HG02943 (cell line): ENCODE results near the gene DLG2.

Source experiments
- ATAC-seq: cut with Tn5 transposase; IDR thresholded peaks from one replicate; pipeline ENCODE4 v1.9.1; 2021; ENCODE audit warnings: mild to moderate bottlenecking, low read depth, moderate library complexity; ENCODE audit not compliant: unreplicated experiment

The DLG2 gene

GRCh38 chr11:83728281-83728680 lies 1898.9 kb downstream of the DLG2 start:
- no peak for ATAC-seq

GRCh38 chr11:83727251-83727650 lies 1899.9 kb downstream of the DLG2 start:
- no peak for ATAC-seq

- no peak for ATAC-seq
Measured at GRCh38 chr11:83726316-83726715, 1900.8 kb downstream of the DLG2 start.

- no peak for ATAC-seq
Measured at GRCh38 chr11:83725728-83726127, 1901.4 kb downstream of the DLG2 start.

GRCh38 chr11:83725269-83725560 lies 1901.9 kb downstream of the DLG2 start:
- ATAC-seq = no peak

GRCh38 chr11:83723999-83724398 lies 1903.1 kb downstream of the DLG2 start:
- no peak for ATAC-seq

- ATAC-seq = no peak
Measured at GRCh38 chr11:83722392-83723119, 1904.6 kb downstream of the DLG2 start.

- ATAC-seq = no peak
Measured at GRCh38 chr11:83721263-83721662, 1905.9 kb downstream of the DLG2 start.

- ATAC-seq = no peak
Measured at GRCh38 chr11:83720675-83721074, 1906.5 kb downstream of the DLG2 start.

- no peak for ATAC-seq
Measured at GRCh38 chr11:83717537-83717936, 1909.6 kb downstream of the DLG2 start.

GRCh38 chr11:83715927-83716535 lies 1911.1 kb downstream of the DLG2 start:
- no peak for ATAC-seq

- ATAC-seq = no peak
Measured at GRCh38 chr11:83713708-83714107, 1913.4 kb downstream of the DLG2 start.

- ATAC-seq = no peak
Measured at GRCh38 chr11:83711106-83711527, 1916.0 kb downstream of the DLG2 start.

- no peak for ATAC-seq
Measured at GRCh38 chr11:83709434-83709833, 1917.7 kb downstream of the DLG2 start.

GRCh38 chr11:83706566-83706965 lies 1920.6 kb downstream of the DLG2 start:
- ATAC-seq = no peak

- ATAC-seq = no peak
Measured at GRCh38 chr11:83702796-83703195, 1924.3 kb downstream of the DLG2 start.

GRCh38 chr11:83697518-83697917 lies 1929.6 kb downstream of the DLG2 start:
- ATAC-seq = no peak

- no peak for ATAC-seq
Measured at GRCh38 chr11:83695046-83695445, 1932.1 kb downstream of the DLG2 start.

GRCh38 chr11:83694191-83694910 lies 1932.8 kb downstream of the DLG2 start:
- ATAC-seq = no peak

GRCh38 chr11:83693306-83693992 lies 1933.7 kb downstream of the DLG2 start:
- ATAC-seq = no peak

GRCh38 chr11:83692675-83693074 lies 1934.5 kb downstream of the DLG2 start:
- no peak for ATAC-seq
